Transverse colon (tissue), 3 donors: ENCODE measurements around the gene ZNF74.

Experiments used
- CTCF ChIP-seq, 5 experiments: fragments of 200-600 bp in 3 of 5; fragments of 450-650 bp in 2 of 5; sonication (generic) in 3 of 5; IDR thresholded peaks; 1 replicate in 2 of 5; 2 replicates in 3 of 5; pipeline ENCODE4 v1.5.1; 2016 to 2017; ENCODE audit warnings: antibody characterized with exemption in 5 of 5, inconsistent platforms in 3 of 5, mild to moderate bottlenecking in 2 of 5, moderate library complexity in 1 of 5
- POLR2A ChIP-seq: fragments of 450-650 bp; IDR thresholded peaks from one replicate; pipeline ENCODE4 v1.6.1; 2016; ENCODE audit warnings: antibody characterized with exemption, mild to moderate bottlenecking, moderate library complexity

- TF ChIP-seq CTCF (IDR thresholded peaks at IDR 0.05) (no peak), POLR2A (no peak)
These were observed 10.4 kb upstream of the ZNF74 start for GRCh38 chr22:20383538-20383937.
